SU-DHL-6 (cell line): ENCODE results near the gene CDC42EP4.

Experiments
- CTCF ChIP-seq: fragments of 200-600 bp; sonication (generic); IDR thresholded peaks from one replicate; pipeline ENCODE4 v1.5.1; 2017; ENCODE audit warnings: antibody characterized with exemption, mild to moderate bottlenecking, low read length, moderate library complexity; ENCODE audit not compliant: insufficient read depth, poor library complexity, severe bottlenecking
- EZH2phosphoT487 ChIP-seq: fragments of 200-600 bp; sonication (generic), shearing (Covaris generic); conservative IDR thresholded peaks from 2 replicates; pipeline ENCODE4 v1.6.1; 2018; ENCODE audit warnings: mild to moderate bottlenecking, antibody characterized with exemption, low read length, moderate library complexity, mixed read lengths

- TF ChIP-seq CTCF (no peak), EZH2phosphoT487 (no peak)
Observed at GRCh38 chr17:73357981-73358380, 46.2 kb upstream of the CDC42EP4 start.
